Measurements from ENCODE around the gene MLLT10. TPM values are rescaled to one million over a fixed set of nuclear protein-coding genes. Genes with fewer than 3 reads are reported as not detected.

MLLT10 gene
- total RNA-seq, 1 experiment from 2014 or later = 60.1 TPM

- no peak for TF ChIP-seq E2F1 (CRISPR knock-in tag; IDR thresholded peaks at IDR 0.05)
- 0 out of 2 replicates have a peak, but pooled peaks have one; percentile 40 for TF ChIP-seq SMAD3 (CRISPR knock-in tag; IDR thresholded peaks at IDR 0.05; ENCODE audit: borderline replicate concordance)
- 0 out of 2 replicates have a peak, but pooled peaks have one; percentile 54 for TF ChIP-seq EMX1 (CRISPR knock-in tag; IDR thresholded peaks at IDR 0.05)
- TF ChIP-seq TCF7 (CRISPR knock-in tag; IDR thresholded peaks at IDR 0.05; ENCODE audit: low read depth) = no peak
- no peak for TF ChIP-seq TEAD4 (CRISPR knock-in tag; IDR thresholded peaks at IDR 0.05)
- no peak for TF ChIP-seq JAZF1 (CRISPR knock-in tag; IDR thresholded peaks at IDR 0.05)
- 0 out of 2 replicates have a peak, but pooled peaks have one; percentile 8 for TF ChIP-seq PRRX2 (CRISPR knock-in tag; IDR thresholded peaks at IDR 0.05)
- no peak for TF ChIP-seq ZNF317 (CRISPR knock-in tag; IDR thresholded peaks at IDR 0.05; ENCODE audit: borderline replicate concordance, low read depth)
- peak; percentile 34; the same call in 1 of the 2 replicates for TF ChIP-seq TEAD1 (CRISPR knock-in tag; IDR thresholded peaks at IDR 0.05)
- peak; percentile 6; the same call in 1 of the 2 replicates for TF ChIP-seq ZBTB43 (CRISPR knock-in tag; IDR thresholded peaks at IDR 0.05)
- no peak for TF ChIP-seq RORB (CRISPR knock-in tag; IDR thresholded peaks at IDR 0.05)
These were observed 8.5 kb upstream of the MLLT10 start, which contains the start of gene SKIDA1 (continued) for GRCh38 chr10:21525367-21526187.

GRCh38 chr10:21526188-21526859 lies 7.7 kb upstream of the MLLT10 start:
- peak; percentile 68 for DNase-seq (ENCODE audit: low spot score)
- Mint-ChIP-seq H3K4me3 (peak overlapping the region; percentile 86), H3K9me3 (no peaks in the 10 kb centered on the region), H3K36me3 (no peaks in the 10 kb centered on the region), H3K27me3 (ENCODE audit: low read depth) (no peaks in the 10 kb centered on the region), H3K4me1 (peaks cover 52% of the 10 kb centered on the region), H3K27ac (peak overlapping the region; percentile 99)
- ATAC-seq = peak; percentile 71
- CTCF ChIA-PET = interaction anchor here (0.7 to 3.2 kb wide), 9 partner anchors 8 to 427 kb away, joined by 3 to 35 read pairs (median 5); no protein-coding TSS in a partner anchor
- POLR2A ChIA-PET = interaction anchor here (0.6 to 5.1 kb wide), 14 partner anchors 8 to 703 kb away, joined by 3 to 155 read pairs (median 5); no protein-coding TSS in a partner anchor
- no peak for TF ChIP-seq ATF6 (CRISPR knock-in tag; IDR thresholded peaks at IDR 0.05)
- peak; percentile 15; the same call in 1 of the 2 replicates for TF ChIP-seq SMAD4 (CRISPR knock-in tag; IDR thresholded peaks at IDR 0.05)
- TF ChIP-seq TP53 (CRISPR knock-in tag; IDR thresholded peaks at IDR 0.05) = 0 out of 2 replicates have a peak, but pooled peaks have one; percentile 67
- TF ChIP-seq AFF4 (CRISPR knock-in tag; IDR thresholded peaks at IDR 0.05; ENCODE audit: borderline replicate concordance) = 0 out of 2 replicates have a peak, but pooled peaks have one; percentile 29
- TF ChIP-seq ZBTB21 (CRISPR knock-in tag; IDR thresholded peaks at IDR 0.05; ENCODE audit: borderline replicate concordance) = peak; percentile 24; the same call in 1 of the 2 replicates
- no peak for TF ChIP-seq ZNF671 (CRISPR knock-in tag; IDR thresholded peaks at IDR 0.05)
- no peak; the same call in 1 of the 2 replicates for TF ChIP-seq E2F5 (CRISPR knock-in tag; IDR thresholded peaks at IDR 0.05)
- TF ChIP-seq ARID4B (CRISPR knock-in tag; IDR thresholded peaks at IDR 0.05; ENCODE audit: borderline replicate concordance) = 0 out of 2 replicates have a peak, but pooled peaks have one; percentile 23

Measured in WTC11 (cell line).